Colonic mucosa (tissue), 4 donors: ENCODE data around the gene OTOP3. TPM values are rescaled to one million over a fixed set of nuclear protein-coding genes. Genes with fewer than 3 reads are reported as not detected.
A peak's percentile ranks its signal among the peaks of the same experiment; 100 is the strongest.

ENCODE experiments used
- DNase-seq: peaks from one replicate; pipeline ENCODE4 v3.0.0-alpha.2; 2020
- H3K27ac ChIP-seq: fragments of 200-600 bp; one replicate; pipeline ENCODE4 v1.8.0; 2021
- H3K27me3 ChIP-seq: fragments of 200-600 bp; one replicate; pipeline ENCODE4 v1.8.0; 2021
- H3K36me3 ChIP-seq: fragments of 200-600 bp; one replicate; pipeline ENCODE4 v1.8.0; 2021
- H3K4me1 ChIP-seq: fragments of 200-600 bp; one replicate; pipeline ENCODE4 v1.8.0; 2021; ENCODE audit warnings: mild to moderate bottlenecking
- H3K4me3 ChIP-seq: fragments of 200-600 bp; one replicate; pipeline ENCODE4 v1.8.0; 2021
- H3K9ac ChIP-seq, 2 donors: one replicate each; pipeline ENCODE4 v1.7.0; 2013; ENCODE audit warnings: control low read depth in 2 of 2, low read depth in 2 of 2, low read length in 2 of 2
- H3K9me3 ChIP-seq: fragments of 200-600 bp; one replicate; pipeline ENCODE4 v1.8.0; 2021
- CTCF ChIP-seq: fragments of 200-600 bp; IDR thresholded peaks from one replicate; pipeline ENCODE4 v1.8.0; 2022; ENCODE audit warnings: antibody characterized with exemption, mild to moderate bottlenecking
- intact Hi-C: fragments of 100-400 bp; cut with DNase I; formaldehyde crosslinking; loops from one replicate; pipeline ENCODE4 v1.14.1; 2022
- total RNA-seq, 2 donors: library from RNA; stranded (reverse); fragmentation: NEBNext Ultra II Directional in 1 of 2; extraction: Animal tissue kit (Norgen Biotek cat#: 25700) in 1 of 2; gene quantifications; one replicate each; pipeline ENCODE4 v1.2.1, GENCODE V29; 2021
- donor health status: healthy.
- donor health status: DM: no; HTN: no; CAD: no.
- donor health status: DM: no; HTN: no; CAD: no.

Gene OTOP3
- total RNA-seq = under 1 TPM in 1 of 2 donors, not detected in 1; 0.40 TPM

GRCh38 chr17:74935585-74936469 lies at the start of gene OTOP3:
OTOP3 (plus strand) TSS chr17:74935898; CDS start chr17:74935922, 24 bp downstream.
- H3K27ac ChIP-seq = no peak within 1 kb of the TSS
- no peak within 1 kb of the TSS for H3K9ac ChIP-seq
- H3K4me3 ChIP-seq = no peak within 1 kb of the TSS
- no peaks in the 10 kb centered on the region for H3K4me1 ChIP-seq
- DNase-seq = no peak
- no peaks in the 10 kb centered on the region for H3K36me3 ChIP-seq
- no peaks in the 10 kb centered on the region for H3K9me3 ChIP-seq
- intact Hi-C loops = no loop called here
- peaks cover 29% of the 10 kb centered on the region for H3K27me3 ChIP-seq
- TF ChIP-seq CTCF = no peak

GRCh38 chr17:74888469-74888868 lies 47.2 kb upstream of the OTOP3 start:
- H3K4me3 ChIP-seq = no peak overlapping the region
- H3K9me3 ChIP-seq = no peaks in the 10 kb centered on the region
- no peak overlapping the region for H3K9ac ChIP-seq
- no peak for DNase-seq
- peaks cover 2% of the 10 kb centered on the region for H3K4me1 ChIP-seq
- peaks cover 16% of the 10 kb centered on the region for H3K27me3 ChIP-seq
- H3K27ac ChIP-seq = no peak overlapping the region
- intact Hi-C loops = no loop called here
- no peak for TF ChIP-seq CTCF
- no peaks in the 10 kb centered on the region for H3K36me3 ChIP-seq

GRCh38 chr17:74890554-74890953 lies 45.1 kb upstream of the OTOP3 start:
- DNase-seq = no peak
- intact Hi-C loops = no loop called here
- no peak overlapping the region for H3K27ac ChIP-seq
- TF ChIP-seq CTCF = no peak
- H3K27me3 ChIP-seq = peaks cover 32% of the 10 kb centered on the region
- H3K9ac ChIP-seq = no peak overlapping the region
- no peak overlapping the region for H3K4me3 ChIP-seq
- peaks cover 4% of the 10 kb centered on the region for H3K4me1 ChIP-seq
- H3K36me3 ChIP-seq = no peaks in the 10 kb centered on the region
- no peaks in the 10 kb centered on the region for H3K9me3 ChIP-seq

- Histone ChIP-seq H3K36me3 (no peaks in the 10 kb centered on the region), H3K27me3 (peaks cover 32% of the 10 kb centered on the region), H3K4me3 (peak overlapping the region; percentile 23), H3K27ac (no peak overlapping the region), H3K9ac (no peak overlapping the region), H3K4me1 (peaks cover 4% of the 10 kb centered on the region), H3K9me3 (no peaks in the 10 kb centered on the region)
- intact Hi-C loops = no loop called here
- TF ChIP-seq CTCF = no peak
- no peak for DNase-seq
Measured at GRCh38 chr17:74892013-74892841, 43.5 kb upstream of the OTOP3 start.

- intact Hi-C loops = no loop called here
- Histone ChIP-seq H3K27ac (no peak within 1 kb of the TSS), H3K9me3 (no peaks in the 10 kb centered on the region), H3K27me3 (peaks cover 32% of the 10 kb centered on the region), H3K4me1 (peaks cover 4% of the 10 kb centered on the region), H3K36me3 (no peaks in the 10 kb centered on the region), H3K9ac (no peak within 1 kb of the TSS), H3K4me3 (peak within 1 kb of the TSS; percentile 23)
- TF ChIP-seq CTCF = no peak
- DNase-seq = no peak
Measured at GRCh38 chr17:74892974-74893911, 42.5 kb upstream of the OTOP3 start, which contains the start of gene FADS6. FADS6 (minus strand) TSS chr17:74893633; CDS start chr17:74893595, 38 bp downstream.
